Vagina (tissue), 2 donors: ENCODE results near the gene C3orf22.

Experiments used
- POLR2A ChIP-seq, 2 donors: fragments of 450-650 bp; IDR thresholded peaks; one replicate each; pipeline ENCODE4 v1.6.1; 2017; ENCODE audit warnings: antibody characterized with exemption in 2 of 2, mild to moderate bottlenecking in 2 of 2, moderate library complexity in 2 of 2
- TF ChIP-seq, protein P1 (sequence below), 3 experiments: fragments of 450-650 bp in 2 of 3; fragments of 200-600 bp in 1 of 3; sonication (generic) in 1 of 3; IDR thresholded peaks; one replicate each; pipeline ENCODE4 v1.5.1; 2017 to 2019; ENCODE audit warnings: antibody characterized with exemption in 3 of 3, mild to moderate bottlenecking in 2 of 3, moderate library complexity in 2 of 3

DNA sequence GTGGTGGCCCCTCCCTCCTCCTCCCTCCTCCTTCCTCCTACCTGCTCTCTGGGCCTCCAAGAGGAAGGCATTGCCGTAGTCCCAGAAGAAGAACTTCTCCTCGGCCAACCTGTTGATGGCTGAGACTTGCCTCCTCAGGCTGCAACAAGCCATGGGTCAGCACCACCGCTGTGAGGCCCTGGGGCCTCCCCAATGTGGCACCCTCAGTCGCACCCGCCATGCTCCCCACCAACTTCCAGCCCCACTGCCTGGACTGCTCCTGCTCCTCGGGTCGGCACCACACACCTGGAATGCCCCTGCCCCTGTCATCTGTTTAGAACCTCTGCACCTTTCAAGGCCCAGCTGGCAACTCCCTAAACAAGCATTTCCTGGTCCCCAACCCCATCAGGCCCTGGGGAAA lies 58.7 kb downstream of the C3orf22 start:
- TF ChIP-seq POLR2A (IDR thresholded peaks at IDR 0.05), result no peak
- TF ChIP-seq, protein P1, sequence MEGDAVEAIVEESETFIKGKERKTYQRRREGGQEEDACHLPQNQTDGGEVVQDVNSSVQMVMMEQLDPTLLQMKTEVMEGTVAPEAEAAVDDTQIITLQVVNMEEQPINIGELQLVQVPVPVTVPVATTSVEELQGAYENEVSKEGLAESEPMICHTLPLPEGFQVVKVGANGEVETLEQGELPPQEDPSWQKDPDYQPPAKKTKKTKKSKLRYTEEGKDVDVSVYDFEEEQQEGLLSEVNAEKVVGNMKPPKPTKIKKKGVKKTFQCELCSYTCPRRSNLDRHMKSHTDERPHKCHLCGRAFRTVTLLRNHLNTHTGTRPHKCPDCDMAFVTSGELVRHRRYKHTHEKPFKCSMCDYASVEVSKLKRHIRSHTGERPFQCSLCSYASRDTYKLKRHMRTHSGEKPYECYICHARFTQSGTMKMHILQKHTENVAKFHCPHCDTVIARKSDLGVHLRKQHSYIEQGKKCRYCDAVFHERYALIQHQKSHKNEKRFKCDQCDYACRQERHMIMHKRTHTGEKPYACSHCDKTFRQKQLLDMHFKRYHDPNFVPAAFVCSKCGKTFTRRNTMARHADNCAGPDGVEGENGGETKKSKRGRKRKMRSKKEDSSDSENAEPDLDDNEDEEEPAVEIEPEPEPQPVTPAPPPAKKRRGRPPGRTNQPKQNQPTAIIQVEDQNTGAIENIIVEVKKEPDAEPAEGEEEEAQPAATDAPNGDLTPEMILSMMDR (IDR thresholded peaks at IDR 0.05), result no peak
